Measurements from ENCODE around the gene C1orf122. TPM values are rescaled to one million over a fixed set of nuclear protein-coding genes. Genes with fewer than 3 reads are reported as not detected.
"Not testable (repeated sequence)": the region's sequence is repeated elsewhere in the genome, so short reads cannot be mapped to it uniquely, and the experiment has no call there.

Gene C1orf122
- total RNA-seq, 2 donors from 2014 or later, result 141 to 170 TPM

GRCh38 chr1:37763791-37764413, 43.7 kb upstream of the C1orf122 start:
- no peak overlapping the region for H3K27ac ChIP-seq
- intact Hi-C loops (cut with DNase I), result no loop called here
- TF ChIP-seq POLR2A (IDR thresholded peaks at IDR 0.05), result no peak
- no peak for TF ChIP-seq POLR2AphosphoS5 (IDR thresholded peaks at IDR 0.05)
- no peak for TF ChIP-seq CTCF (IDR thresholded peaks at IDR 0.05)
- no peaks in the 10 kb centered on the region for H3K4me1 ChIP-seq (replicated peaks)
- H3K9me3 ChIP-seq, result no peaks in the 10 kb centered on the region
- WGBS, result 16% methylated on average over 10 of the region's 25 CpGs
- no peaks in the 10 kb centered on the region for H3K36me3 ChIP-seq
- DNase-seq (ENCODE audit: low spot score), result no peak
- no peak overlapping the region for H3K4me3 ChIP-seq
- peaks cover 31% of the 10 kb centered on the region for H3K27me3 ChIP-seq (replicated peaks; ENCODE audit: insufficient read depth)

GRCh38 chr1:37764414-37764825, 43.2 kb upstream of the C1orf122 start:
- no peaks in the 10 kb centered on the region for H3K36me3 ChIP-seq
- no peak overlapping the region for H3K27ac ChIP-seq
- WGBS, result 7% methylated on average over 22 of the region's 29 CpGs
- DNase-seq (ENCODE audit: low spot score), result no peak
- intact Hi-C loops (cut with DNase I), result no loop called here
- no peak overlapping the region for H3K4me3 ChIP-seq
- TF ChIP-seq POLR2A (IDR thresholded peaks at IDR 0.05) (no peak), POLR2AphosphoS5 (IDR thresholded peaks at IDR 0.05) (no peak), CTCF (IDR thresholded peaks at IDR 0.05) (no peak)
- peaks cover 31% of the 10 kb centered on the region for H3K27me3 ChIP-seq (replicated peaks; ENCODE audit: insufficient read depth)
- H3K4me1 ChIP-seq (replicated peaks), result no peaks in the 10 kb centered on the region
- no peaks in the 10 kb centered on the region for H3K9me3 ChIP-seq

GRCh38 chr1:37764888-37765441, 42.6 kb upstream of the C1orf122 start, which contains the start of gene EPHA10:
Gene EPHA10, minus strand, starts transcription at chr1:37765120. Its CDS starts 54 bp downstream, at chr1:37765066.
- Histone ChIP-seq H3K36me3 (no peaks in the 10 kb centered on the region), H3K27me3 (replicated peaks; ENCODE audit: insufficient read depth) (peaks cover 31% of the 10 kb centered on the region), H3K4me1 (replicated peaks) (no peaks in the 10 kb centered on the region), H3K9me3 (no peaks in the 10 kb centered on the region), H3K27ac (no peak within 1 kb of the TSS), H3K4me3 (no peak within 1 kb of the TSS)
- WGBS, result 4% methylated on average over 33 of the region's 33 CpGs
- TF ChIP-seq POLR2AphosphoS5 (IDR thresholded peaks at IDR 0.05) (no peak), CTCF (IDR thresholded peaks at IDR 0.05) (no peak), POLR2A (IDR thresholded peaks at IDR 0.05) (no peak)
- DNase-seq (ENCODE audit: low spot score), result no peak
- intact Hi-C loops (cut with DNase I), result no loop called here

- no peak overlapping the region for H3K27ac ChIP-seq
- H3K4me1 ChIP-seq (replicated peaks), result no peaks in the 10 kb centered on the region
- no peaks in the 10 kb centered on the region for H3K36me3 ChIP-seq
- no peak overlapping the region for H3K4me3 ChIP-seq
- no peaks in the 10 kb centered on the region for H3K9me3 ChIP-seq
- intact Hi-C loops (cut with DNase I), result no loop called here
- peaks cover 31% of the 10 kb centered on the region for H3K27me3 ChIP-seq (replicated peaks; ENCODE audit: insufficient read depth)
- DNase-seq (ENCODE audit: low spot score), result no peak
- TF ChIP-seq POLR2A (IDR thresholded peaks at IDR 0.05), result no peak
- WGBS, result 5% methylated on average over 27 of the region's 27 CpGs
Observed at GRCh38 chr1:37765916-37766664, 41.5 kb upstream of the C1orf122 start.

- peaks cover 23% of the 10 kb centered on the region for H3K27me3 ChIP-seq (replicated peaks; ENCODE audit: insufficient read depth)
- H3K36me3 ChIP-seq, result no peaks in the 10 kb centered on the region
- no peak overlapping the region for H3K4me3 ChIP-seq
- intact Hi-C loops (cut with DNase I), result no loop called here
- WGBS, result 42% methylated on average over 2 of the region's 2 CpGs
- no peak overlapping the region for H3K27ac ChIP-seq
- H3K9me3 ChIP-seq, result no peaks in the 10 kb centered on the region
- no peak for TF ChIP-seq CTCF (IDR thresholded peaks at IDR 0.05)
- no peak for TF ChIP-seq POLR2A (IDR thresholded peaks at IDR 0.05)
- TF ChIP-seq POLR2AphosphoS5 (IDR thresholded peaks at IDR 0.05), result no peak
- no peak for DNase-seq (ENCODE audit: low spot score)
- H3K4me1 ChIP-seq (replicated peaks), result no peaks in the 10 kb centered on the region
Observed at GRCh38 chr1:37767488-37767887, 40.1 kb upstream of the C1orf122 start.

GRCh38 chr1:37771440-37771839, 36.1 kb upstream of the C1orf122 start:
- intact Hi-C loops (cut with DNase I); H3K9me3 ChIP-seq; H3K27ac ChIP-seq; H3K4me3 ChIP-seq; H3K36me3 ChIP-seq; H3K4me1 ChIP-seq (replicated peaks); DNase-seq (ENCODE audit: low spot score); H3K27me3 ChIP-seq (replicated peaks; ENCODE audit: insufficient read depth): not testable (repeated sequence)
